Aorta (tissue), 5 donors: ENCODE data around the gene NLK. TPM values are rescaled to one million over a fixed set of nuclear protein-coding genes. Genes with fewer than 3 reads are reported as not detected.

Source experiments
- ATAC-seq: fragments of 200-7000 bp; cut with Tn5 transposase; one replicate; pipeline ENCODE4 v1.9.1; 2022; ENCODE audit warnings: moderate library complexity; ENCODE audit not compliant: low FRiP score
- DNase-seq, 2 donors: peaks; one replicate each; pipeline ENCODE4 v3.0.0-alpha.2; 2020
- H3K27ac ChIP-seq, 2 donors: one replicate each; pipeline ENCODE4 v1.5.1; 2013; ENCODE audit warnings: low read length in 2 of 2, mild to moderate bottlenecking in 2 of 2, moderate library complexity in 2 of 2, control low read depth in 1 of 2, inconsistent platforms in 1 of 2, low read depth in 1 of 2
- H3K27me3 ChIP-seq, 2 donors: one replicate each; pipeline ENCODE4 v1.6.1; 2013; ENCODE audit warnings: control low read depth in 1 of 2, low read length in 1 of 2, mild to moderate bottlenecking in 1 of 2, moderate library complexity in 1 of 2; ENCODE audit not compliant: insufficient read depth in 2 of 2, control insufficient read depth in 1 of 2
- H3K36me3 ChIP-seq, 2 donors: one replicate each; pipeline ENCODE4 v1.6.1; 2013; ENCODE audit warnings: control low read depth in 1 of 2, low read length in 1 of 2, mild to moderate bottlenecking in 1 of 2; ENCODE audit not compliant: insufficient read depth in 2 of 2, control insufficient read depth in 1 of 2
- H3K4me1 ChIP-seq, 2 donors: one replicate each; pipeline ENCODE4 v1.6.1; 2013; ENCODE audit warnings: low read length in 2 of 2, control low read depth in 1 of 2, mild to moderate bottlenecking in 1 of 2, moderate library complexity in 1 of 2; ENCODE audit not compliant: insufficient read depth in 2 of 2, control insufficient read depth in 1 of 2
- H3K4me3 ChIP-seq, 2 donors: one replicate each; pipeline ENCODE4 v1.5.1; 2013; ENCODE audit warnings: low read length in 2 of 2, control low read depth in 1 of 2, mild to moderate bottlenecking in 1 of 2
- H3K9me3 ChIP-seq: one replicate; pipeline ENCODE4 v1.6.1; 2013; ENCODE audit warnings: mild to moderate bottlenecking, low read length; ENCODE audit not compliant: control insufficient read depth
- WGBS, 2 donors: extraction: QIAGEN DNeasy Blood & Tissue Kit; methylation state at CpG; one replicate each; pipeline ENCODE4 v1.1.7; 2013; 5-methylcytosine and 5-hydroxymethylcytosine counted together
- intact Hi-C, 2 donors: fragments of 100-400 bp; cut with DNase I; formaldehyde crosslinking; loops; one replicate each; pipeline versions ENCODE4 v1.14.2 to v1.15.0; 2022
- polyA plus RNA-seq, 2 donors: library from polyadenylated mRNA; stranded (reverse); fragments of 200-250 nt; gene quantifications; one replicate each; pipeline ENCODE4 v1.2.3, GENCODE V29; 2013
- total RNA-seq, 2 donors: library from RNA; stranded (reverse); fragmentation: NEBNext Ultra II Directional; extraction: Animal tissue kit (Norgen Biotek cat#: 25700); gene quantifications; one replicate each; pipeline ENCODE4 v1.2.1, GENCODE V29; 2021
- donor health status: healthy with polysubstance abuse.
- donor health status: Bipolar disorder and iron deficiency.
- donor health status: DM: no; HTN: no; CAD: no.
- donor health status: DM: no; HTN: no; CAD: no.
- donor health status: DM: yes; HTN: yes; CAD: no.

NLK gene
- total and polyA plus RNA-seq, 4 donors, result 5.5 to 17.2 (median 14.0) TPM

DNA sequence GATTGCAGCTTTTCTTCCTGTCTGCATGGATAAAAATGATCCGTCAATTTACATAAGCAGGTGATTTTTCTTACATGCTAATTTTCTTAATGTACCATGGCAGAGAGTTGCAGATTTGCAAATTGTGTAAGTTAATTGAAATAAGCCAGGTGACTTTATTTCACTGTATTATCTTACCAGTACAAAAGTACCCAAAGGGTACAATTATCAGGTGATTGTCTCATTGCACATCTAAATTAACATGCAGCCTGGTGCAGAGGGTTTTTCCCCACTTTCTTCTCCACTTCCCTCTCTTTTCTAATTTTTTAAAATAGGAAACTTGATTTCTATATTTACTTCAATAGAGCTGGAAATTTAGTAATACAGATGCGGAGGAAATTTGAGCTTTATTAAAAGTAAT is 11.2 kb downstream of the NLK start:
- intact Hi-C loops, result no loop called here
- Histone ChIP-seq H3K4me3 (no peak overlapping the region), H3K27me3 (no peaks in the 10 kb centered on the region), H3K27ac (no peak overlapping the region), H3K4me1 (peaks cover 0 to 4% of the 10 kb centered on the region in 2 donors), H3K36me3 (no peaks in the 10 kb centered on the region), H3K9me3 (no peaks in the 10 kb centered on the region)
- no peak for ATAC-seq
- no peak for DNase-seq
- WGBS, 2 donors, result 93 to 99% methylated on average over 2 of the region's 2 CpGs

DNA sequence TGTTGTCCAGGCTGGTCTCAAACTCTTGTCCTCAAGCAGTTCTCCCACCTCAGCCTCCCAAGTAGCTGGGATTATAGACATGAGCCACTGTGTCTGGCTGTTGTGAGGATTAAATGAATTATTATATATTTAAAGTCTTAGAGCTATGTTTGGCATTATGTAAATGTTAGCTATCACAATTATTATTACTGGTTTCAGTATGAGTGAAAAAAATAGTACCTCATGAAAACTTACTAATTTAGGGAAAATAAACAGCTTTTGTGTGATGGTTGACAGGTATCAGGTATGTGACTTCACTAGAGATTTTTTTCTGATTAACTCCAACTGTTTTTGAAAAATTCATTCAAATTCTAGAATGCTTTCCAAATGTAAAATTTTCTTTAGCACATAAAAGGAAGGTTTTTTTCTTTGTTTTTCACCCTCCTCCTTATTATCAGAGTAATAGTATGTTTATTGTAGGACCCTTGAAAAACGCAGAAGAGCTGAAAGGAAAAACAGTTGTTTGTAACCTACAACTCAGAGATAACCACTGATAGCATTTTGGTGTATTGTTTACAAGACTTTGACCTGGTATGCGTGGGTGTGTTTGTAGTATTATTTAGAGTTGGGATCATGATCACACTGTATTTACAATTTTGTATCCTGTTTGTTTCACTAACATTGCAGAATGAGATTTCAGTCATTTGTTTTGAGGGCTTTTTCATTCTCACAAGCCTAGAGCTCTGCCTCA is 13.2 kb downstream of the NLK start:
- Histone ChIP-seq H3K4me3 (no peak overlapping the region), H3K9me3 (no peaks in the 10 kb centered on the region), H3K27me3 (no peaks in the 10 kb centered on the region), H3K27ac (no peak overlapping the region), H3K4me1 (peaks cover 0 to 6% of the 10 kb centered on the region in 2 donors), H3K36me3 (no peaks in the 10 kb centered on the region)
- DNase-seq, result no peak
- no peak for ATAC-seq
- intact Hi-C loops, result no loop called here
- 86 to 89% methylated on average over 2 of the region's 2 CpGs for WGBS, 2 donors

DNA sequence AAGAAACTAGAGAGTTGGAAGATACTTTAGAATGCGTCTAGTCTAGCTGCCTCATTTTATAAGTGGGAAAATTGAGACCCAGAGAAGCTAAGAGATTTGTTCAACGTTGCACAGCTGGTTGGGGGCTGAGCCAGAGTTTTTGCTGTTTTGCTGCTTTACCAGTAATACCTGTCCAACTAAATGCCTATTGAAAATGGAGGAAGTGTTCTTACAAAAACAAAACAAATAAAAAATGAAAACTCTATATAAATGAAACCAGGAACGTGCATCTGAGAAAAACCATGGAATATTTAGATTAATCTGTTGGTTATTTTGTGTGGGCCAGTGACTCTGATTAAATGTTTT is 13.8 kb downstream of the NLK start:
- Histone ChIP-seq H3K27me3 (no peaks in the 10 kb centered on the region), H3K4me3 (no peak overlapping the region), H3K27ac (no peak overlapping the region), H3K4me1 (peaks cover 0 to 6% of the 10 kb centered on the region in 2 donors), H3K36me3 (no peaks in the 10 kb centered on the region), H3K9me3 (no peaks in the 10 kb centered on the region)
- intact Hi-C loops, result no loop called here
- 75 to 79% methylated on average over 3 of the region's 3 CpGs for WGBS, 2 donors
- ATAC-seq (no peak), DNase-seq (no peak)

GRCh38 chr17:28057731-28058246 is 15.3 kb downstream of the NLK start:
- Histone ChIP-seq H3K27ac (no peak overlapping the region), H3K4me3 (no peak overlapping the region), H3K9me3 (no peaks in the 10 kb centered on the region), H3K36me3 (no peaks in the 10 kb centered on the region), H3K4me1 (peaks cover 0 to 6% of the 10 kb centered on the region in 2 donors), H3K27me3 (no peaks in the 10 kb centered on the region)
- no peak for DNase-seq
- 90 to 100% methylated on average over 1 of the region's 1 CpG for WGBS, 2 donors
- ATAC-seq, result no peak
- intact Hi-C loops, result no loop called here

DNA sequence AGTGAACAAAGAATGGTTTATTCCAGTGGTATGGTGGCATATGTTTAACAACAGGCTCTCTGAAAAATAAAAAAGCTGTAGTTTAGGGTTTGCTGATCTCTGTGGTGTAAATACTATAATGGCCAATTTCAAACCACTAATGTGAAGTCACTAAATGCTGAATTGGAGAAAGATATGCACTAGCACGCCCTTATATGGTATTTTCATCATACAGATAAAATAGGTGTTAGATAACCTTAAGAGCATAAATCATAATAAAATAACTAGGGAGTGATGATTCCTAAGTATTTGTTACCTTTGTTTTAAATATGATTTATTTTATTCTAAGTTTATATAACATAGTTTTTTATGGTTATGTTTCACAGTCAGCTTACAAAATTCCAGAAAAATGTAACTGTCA is 17.2 kb downstream of the NLK start:
- intact Hi-C loops, result no loop called here
- peaks cover 0 to 6% of the 10 kb centered on the region in 2 donors for H3K4me1 ChIP-seq

GRCh38 chr17:28065706-28066105 is 23.2 kb downstream of the NLK start:
- Histone ChIP-seq H3K9me3 (no peaks in the 10 kb centered on the region), H3K4me1 (no peaks in the 10 kb centered on the region), H3K27me3 (no peaks in the 10 kb centered on the region), H3K27ac (no peak overlapping the region), H3K36me3 (no peaks in the 10 kb centered on the region), H3K4me3 (no peak overlapping the region)
- intact Hi-C loops, result no loop called here
- 60 to 62% methylated on average over 2 of the region's 2 CpGs for WGBS, 2 donors
- ATAC-seq, result no peak
- no peak for DNase-seq

More for the DNA sequence above, 17.2 kb downstream of the NLK start:
- DNase-seq (no peak), ATAC-seq (no peak)
- Histone ChIP-seq H3K27ac (no peak overlapping the region), H3K4me3 (no peak overlapping the region), H3K36me3 (no peaks in the 10 kb centered on the region), H3K9me3 (no peaks in the 10 kb centered on the region), H3K27me3 (no peaks in the 10 kb centered on the region)
- 58 to 67% methylated on average over 1 of the region's 1 CpG for WGBS, 2 donors

GRCh38 chr17:28069061-28069460 is 26.6 kb downstream of the NLK start:
- Histone ChIP-seq H3K27ac (no peak overlapping the region), H3K4me3 (no peak overlapping the region), H3K36me3 (no peaks in the 10 kb centered on the region), H3K9me3 (peaks cover 1% of the 10 kb centered on the region), H3K27me3 (no peaks in the 10 kb centered on the region), H3K4me1 (no peaks in the 10 kb centered on the region)
- intact Hi-C loops, result no loop called here
- WGBS, 2 donors, result 66 to 76% methylated on average over 1 of the region's 1 CpG
- DNase-seq (no peak), ATAC-seq (no peak)

- DNase-seq (no peak), ATAC-seq (no peak)
- no peaks in the 10 kb centered on the region for H3K27me3 ChIP-seq
- peaks cover 1% of the 10 kb centered on the region for H3K9me3 ChIP-seq
- no peaks in the 10 kb centered on the region for H3K36me3 ChIP-seq
- H3K4me3 ChIP-seq, result no peak overlapping the region
- no peak overlapping the region for H3K27ac ChIP-seq
- no peaks in the 10 kb centered on the region for H3K4me1 ChIP-seq
- intact Hi-C loops, result no loop called here
- 97 to 98% methylated on average over 1 of the region's 1 CpG for WGBS, 2 donors
Observed at GRCh38 chr17:28071179-28071578, 28.7 kb downstream of the NLK start.

DNA sequence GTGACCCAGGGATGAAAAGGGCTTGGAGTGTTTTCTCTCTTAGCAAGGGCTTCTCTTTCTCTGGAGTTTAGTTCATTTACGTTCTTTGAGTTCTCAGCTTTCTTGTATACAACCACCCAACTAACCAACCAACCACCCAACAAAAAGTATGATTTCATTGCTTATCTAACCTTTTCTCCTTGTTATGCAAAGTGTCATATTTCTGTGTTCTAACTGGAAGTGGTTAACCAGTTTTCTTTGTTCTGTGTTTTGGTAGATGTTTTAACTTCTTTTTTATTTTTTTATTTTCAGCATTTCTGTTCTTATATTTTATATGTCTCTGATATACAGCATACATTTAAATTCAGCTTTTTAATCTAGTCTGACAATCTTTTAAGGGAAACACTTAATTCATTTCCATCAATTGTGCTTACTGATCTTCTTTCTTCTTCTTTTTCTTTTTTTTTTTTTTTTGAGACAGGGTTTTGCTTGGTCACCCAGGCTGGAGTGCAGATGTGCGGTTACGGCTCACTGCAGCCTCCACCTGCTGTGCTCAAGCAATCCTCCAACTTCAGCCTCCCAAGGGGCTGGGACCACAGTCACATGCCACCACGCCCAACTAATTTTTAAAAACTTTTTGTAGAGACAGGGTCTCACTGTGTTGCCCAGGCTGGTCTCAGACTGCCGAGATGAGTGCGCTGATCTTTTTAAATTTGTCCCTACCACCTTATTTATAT is 29.6 kb downstream of the NLK start:
- Histone ChIP-seq H3K4me1 (no peaks in the 10 kb centered on the region), H3K27me3 (no peaks in the 10 kb centered on the region), H3K9me3 (peaks cover 1% of the 10 kb centered on the region), H3K4me3 (no peak overlapping the region), H3K27ac (no peak overlapping the region), H3K36me3 (no peaks in the 10 kb centered on the region)
- intact Hi-C loops, result no loop called here
- ATAC-seq (no peak), DNase-seq (no peak)
- WGBS, 2 donors, result 96 to 97% methylated on average over 6 of the region's 6 CpGs
